Measurements from ENCODE around the gene TMEM147.

The TMEM147 gene

GRCh38 chr19:35545001-35545854 lies at the start of gene TMEM147:
Gene TMEM147 (plus strand): TSS chr19:35545626. CDS start chr19:35545740, 114 bp downstream.
- peak; percentile 95 for DNase-seq

- no peak for DNase-seq
Observed at GRCh38 chr19:35497406-35497805, 48.0 kb upstream of the TMEM147 start.

GRCh38 chr19:35498220-35498619 lies 47.2 kb upstream of the TMEM147 start:
- no peak for DNase-seq

GRCh38 chr19:35498984-35499527 lies 46.4 kb upstream of the TMEM147 start:
- DNase-seq = no peak

GRCh38 chr19:35500611-35501010 lies 44.8 kb upstream of the TMEM147 start:
- no peak for DNase-seq

- DNase-seq = no peak
Observed at GRCh38 chr19:35501684-35502083, 43.7 kb upstream of the TMEM147 start.

- no peak for DNase-seq
Observed at GRCh38 chr19:35502751-35503150, 42.7 kb upstream of the TMEM147 start.

GRCh38 chr19:35506011-35506410 lies 39.4 kb upstream of the TMEM147 start:
- DNase-seq = no peak

- no peak for DNase-seq
Observed at GRCh38 chr19:35507561-35507960, 37.9 kb upstream of the TMEM147 start.

- no peak for DNase-seq
Observed at GRCh38 chr19:35508129-35508528, 37.3 kb upstream of the TMEM147 start.

GRCh38 chr19:35509018-35509652 lies 36.3 kb upstream of the TMEM147 start:
- no peak for DNase-seq

GRCh38 chr19:35509861-35510625 lies 35.4 kb upstream of the TMEM147 start:
- DNase-seq = peak; percentile 95

- DNase-seq = no peak
Observed at GRCh38 chr19:35510626-35510964, 34.8 kb upstream of the TMEM147 start.

- no peak for DNase-seq
Observed at GRCh38 chr19:35511337-35511736, 34.1 kb upstream of the TMEM147 start.

GRCh38 chr19:35512831-35513627 lies 32.4 kb upstream of the TMEM147 start:
- no peak for DNase-seq

- no peak for DNase-seq
Observed at GRCh38 chr19:35513628-35514281, 31.7 kb upstream of the TMEM147 start, which contains the start of gene DMKN. Gene DMKN (minus strand): TSS chr19:35513649. CDS start chr19:35513475, 174 bp downstream.

- DNase-seq = no peak
Observed at GRCh38 chr19:35514282-35514809, 31.1 kb upstream of the TMEM147 start.

- no peak for DNase-seq
Observed at GRCh38 chr19:35516310-35516709, 29.1 kb upstream of the TMEM147 start.

GRCh38 chr19:35517342-35517741 lies 28.1 kb upstream of the TMEM147 start:
- no peak for DNase-seq

GRCh38 chr19:35518313-35518712 lies 27.1 kb upstream of the TMEM147 start:
- no peak for DNase-seq

- no peak for DNase-seq
Observed at GRCh38 chr19:35519291-35519690, 26.1 kb upstream of the TMEM147 start.

Data from activated CD8-positive, alpha-beta memory T cell treated with anti-CD3 and anti-CD28 coated beads, Interleukin-2, amount 50 U/mL, for 48 hours (primary cell).